Type B pancreatic cell (in vitro differentiated cells): Measurements from ENCODE around the gene BCL2L1. TPM values are rescaled to one million over a fixed set of nuclear protein-coding genes. Genes with fewer than 3 reads are reported as not detected.

Experiments
- DNase-seq: peaks from one replicate; pipeline ENCODE4 v3.0.0; 2021; ENCODE audit warnings: mixed read lengths; ENCODE audit not compliant: unreplicated experiment; ENCODE audit errors: extremely low spot score
- H3K27ac Mint-ChIP-seq: 2 replicates; pipeline ENCODE4 v1.8.0; 2021; ENCODE audit warnings: mild to moderate bottlenecking, mixed read lengths
- H3K27me3 Mint-ChIP-seq: 2 replicates; pipeline ENCODE4 v1.8.0; 2021; ENCODE audit warnings: mixed read lengths
- H3K36me3 Mint-ChIP-seq: 2 replicates; pipeline ENCODE4 v1.8.0; 2021; ENCODE audit warnings: mixed read lengths
- H3K4me1 Mint-ChIP-seq: one replicate; pipeline ENCODE4 v1.8.0; 2021; ENCODE audit warnings: mixed read lengths; ENCODE audit not compliant: unreplicated experiment
- H3K4me3 Mint-ChIP-seq: 2 replicates; pipeline ENCODE4 v1.8.0; 2021; ENCODE audit warnings: mild to moderate bottlenecking, mixed read lengths
- H3K9me3 Mint-ChIP-seq: 2 replicates; pipeline ENCODE4 v1.8.0; 2021; ENCODE audit warnings: mixed read lengths
- total RNA-seq: library from RNA; stranded (reverse); gene quantifications from 2 replicates; pipeline ENCODE4 v1.2.1, GENCODE V29; 2021; ENCODE audit warnings: low replicate concordance
- TF ChIP-seq, protein P1 (sequence below): fragments of 200-600 bp; sonication (generic); conservative IDR thresholded peaks from 2 replicates; pipeline ENCODE4 v1.5.0; 2021; ENCODE audit warnings: antibody characterized with exemption, mild to moderate bottlenecking

BCL2L1 gene
- total RNA-seq, 1 donor from 2014 or later: 142 TPM

DNA sequence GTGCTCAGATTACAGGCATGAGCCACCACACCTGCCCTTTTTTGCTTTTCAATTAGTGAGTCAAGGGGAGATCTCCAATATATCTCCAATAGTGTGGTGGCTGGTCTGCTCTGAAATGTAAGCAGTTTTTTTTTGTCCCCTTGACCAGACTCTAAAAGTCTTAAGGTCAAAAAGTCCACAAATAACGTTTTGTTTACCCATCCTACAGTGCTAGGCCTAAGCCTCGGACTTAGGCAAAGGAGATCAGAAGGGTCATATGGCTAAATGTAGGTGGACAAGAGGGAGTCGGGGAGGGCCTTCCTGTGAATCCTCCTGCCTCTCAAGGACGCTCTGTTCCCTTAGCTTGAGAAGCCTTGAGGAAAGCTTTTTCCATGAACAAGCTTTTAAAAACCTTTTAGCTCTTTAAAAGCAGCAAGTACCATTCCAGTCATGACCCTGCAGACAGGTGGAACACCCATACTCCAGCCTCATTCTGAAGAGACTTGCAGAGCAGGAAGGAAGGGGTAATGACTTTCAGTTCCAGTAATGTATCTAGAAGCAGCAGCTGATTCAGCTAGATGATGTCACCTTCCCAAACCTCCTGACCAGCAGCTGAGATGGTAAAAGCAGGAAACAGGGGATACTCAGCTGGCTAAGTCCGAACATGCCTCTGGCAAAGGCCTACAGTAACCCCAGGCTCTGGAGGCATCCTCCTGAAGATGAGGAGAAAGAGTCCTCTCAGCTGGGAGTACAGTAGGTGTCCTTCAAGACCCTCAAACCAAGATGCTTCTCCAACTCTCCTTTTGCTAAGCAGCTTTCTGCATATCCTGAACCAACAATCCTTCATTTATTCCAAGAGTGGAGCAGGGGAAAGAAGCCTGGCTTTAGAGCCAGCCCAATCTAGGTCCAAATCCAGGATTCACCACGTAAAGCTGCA, 23.6 kb downstream of the BCL2L1 start:
- DNase-seq: no peak
- peaks cover 24% of the 10 kb centered on the region for H3K4me1 Mint-ChIP-seq
- H3K27me3 Mint-ChIP-seq: no peaks in the 10 kb centered on the region
- TF ChIP-seq, protein P1, sequence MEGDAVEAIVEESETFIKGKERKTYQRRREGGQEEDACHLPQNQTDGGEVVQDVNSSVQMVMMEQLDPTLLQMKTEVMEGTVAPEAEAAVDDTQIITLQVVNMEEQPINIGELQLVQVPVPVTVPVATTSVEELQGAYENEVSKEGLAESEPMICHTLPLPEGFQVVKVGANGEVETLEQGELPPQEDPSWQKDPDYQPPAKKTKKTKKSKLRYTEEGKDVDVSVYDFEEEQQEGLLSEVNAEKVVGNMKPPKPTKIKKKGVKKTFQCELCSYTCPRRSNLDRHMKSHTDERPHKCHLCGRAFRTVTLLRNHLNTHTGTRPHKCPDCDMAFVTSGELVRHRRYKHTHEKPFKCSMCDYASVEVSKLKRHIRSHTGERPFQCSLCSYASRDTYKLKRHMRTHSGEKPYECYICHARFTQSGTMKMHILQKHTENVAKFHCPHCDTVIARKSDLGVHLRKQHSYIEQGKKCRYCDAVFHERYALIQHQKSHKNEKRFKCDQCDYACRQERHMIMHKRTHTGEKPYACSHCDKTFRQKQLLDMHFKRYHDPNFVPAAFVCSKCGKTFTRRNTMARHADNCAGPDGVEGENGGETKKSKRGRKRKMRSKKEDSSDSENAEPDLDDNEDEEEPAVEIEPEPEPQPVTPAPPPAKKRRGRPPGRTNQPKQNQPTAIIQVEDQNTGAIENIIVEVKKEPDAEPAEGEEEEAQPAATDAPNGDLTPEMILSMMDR: no peak
- H3K27ac Mint-ChIP-seq: peak overlapping the region; percentile 97
- H3K4me3 Mint-ChIP-seq: peak overlapping the region; percentile 66
- no peaks in the 10 kb centered on the region for H3K9me3 Mint-ChIP-seq
- H3K36me3 Mint-ChIP-seq: peaks cover 46% of the 10 kb centered on the region

GRCh38 chr20:31698243-31698802, 24.3 kb downstream of the BCL2L1 start:
- no peaks in the 10 kb centered on the region for H3K9me3 Mint-ChIP-seq
- peak overlapping the region; percentile 97 for H3K27ac Mint-ChIP-seq
- no peaks in the 10 kb centered on the region for H3K27me3 Mint-ChIP-seq
- DNase-seq: no peak
- no peak overlapping the region for H3K4me3 Mint-ChIP-seq
- peaks cover 27% of the 10 kb centered on the region for H3K4me1 Mint-ChIP-seq
- peaks cover 46% of the 10 kb centered on the region for H3K36me3 Mint-ChIP-seq
- TF ChIP-seq, protein P1: no peak

GRCh38 chr20:31695849-31696804, 26.5 kb downstream of the BCL2L1 start:
- peaks cover 43% of the 10 kb centered on the region for H3K36me3 Mint-ChIP-seq
- peaks cover 38% of the 10 kb centered on the region for H3K4me1 Mint-ChIP-seq
- TF ChIP-seq, protein P1: no peak
- DNase-seq: no peak
- peak overlapping the region; percentile 97 for H3K27ac Mint-ChIP-seq
- no peak overlapping the region for H3K4me3 Mint-ChIP-seq
- no peaks in the 10 kb centered on the region for H3K27me3 Mint-ChIP-seq
- no peaks in the 10 kb centered on the region for H3K9me3 Mint-ChIP-seq

- no peaks in the 10 kb centered on the region for H3K9me3 Mint-ChIP-seq
- TF ChIP-seq, protein P1: no peak
- H3K36me3 Mint-ChIP-seq: peaks cover 41% of the 10 kb centered on the region
- H3K4me3 Mint-ChIP-seq: peak overlapping the region; percentile 6
- peak overlapping the region; percentile 57 for H3K27ac Mint-ChIP-seq
- H3K27me3 Mint-ChIP-seq: no peaks in the 10 kb centered on the region
- no peak for DNase-seq
- peaks cover 38% of the 10 kb centered on the region for H3K4me1 Mint-ChIP-seq
Observed at GRCh38 chr20:31694842-31695593, 27.6 kb downstream of the BCL2L1 start.
